Neural progenitor cell (in vitro differentiated cells): ENCODE measurements around the gene SEPHS1. TPM values are rescaled to one million over a fixed set of nuclear protein-coding genes. Genes with fewer than 3 reads are reported as not detected.

Experiments used
- DNase-seq: peaks from one replicate; pipeline ENCODE4 v3.0.0-alpha.2; 2016; ENCODE audit warnings: low spot score
- H2AFZ ChIP-seq: fragments of 200-600 bp; sonication (generic); replicated peaks from 2 replicates; pipeline ENCODE4 v1.6.1; 2016; ENCODE audit warnings: antibody characterized with exemption
- H3F3A ChIP-seq: fragments of 200-600 bp; sonication (generic); 2 replicates; pipeline ENCODE4 v1.6.1; 2016; ENCODE audit warnings: antibody characterized with exemption, low read depth
- H3K27ac ChIP-seq: fragments of 200-600 bp; sonication (generic); 2 replicates; pipeline ENCODE4 v1.5.1; 2016; ENCODE audit warnings: mild to moderate bottlenecking
- H3K27me3 ChIP-seq: fragments of 200-600 bp; sonication (generic); 2 replicates; pipeline ENCODE4 v1.6.1; 2016; ENCODE audit warnings: mild to moderate bottlenecking, moderate library complexity
- H3K36me3 ChIP-seq: fragments of 200-600 bp; sonication (generic); 2 replicates; pipeline ENCODE4 v1.5.1; 2016
- H3K4me1 ChIP-seq: fragments of 200-600 bp; sonication (generic); 2 replicates; pipeline ENCODE4 v1.6.1; 2016; ENCODE audit warnings: mixed run types
- H3K4me2 ChIP-seq: fragments of 200-600 bp; sonication (generic); 2 replicates; pipeline ENCODE4 v1.6.1; 2016
- H3K4me3 ChIP-seq: fragments of 200-600 bp; sonication (generic); 2 replicates; pipeline ENCODE4 v1.5.1; 2016
- H3K79me2 ChIP-seq: fragments of 200-600 bp; sonication (generic); 2 replicates; pipeline ENCODE4 v1.6.1; 2016; ENCODE audit warnings: low read depth
- H3K9ac ChIP-seq: fragments of 200-600 bp; sonication (generic); 2 replicates; pipeline ENCODE4 v1.6.1; 2016
- H3K9me3 ChIP-seq: fragments of 200-600 bp; sonication (generic); 2 replicates; pipeline ENCODE4 v1.5.1; 2016; ENCODE audit warnings: low read depth
- H4K20me1 ChIP-seq: fragments of 200-600 bp; sonication (generic); 2 replicates; pipeline ENCODE4 v1.6.1; 2016; ENCODE audit warnings: low read depth
- H3K27ac Mint-ChIP-seq: 3 replicates; pipeline ENCODE4 v1.8.0; 2021; ENCODE audit warnings: mixed read lengths
- H3K27me3 Mint-ChIP-seq: 2 replicates; pipeline ENCODE4 v1.8.0; 2022; ENCODE audit warnings: low read depth, mild to moderate bottlenecking, inconsistent platforms, moderate library complexity, mixed read lengths; ENCODE audit not compliant: insufficient read depth
- H3K36me3 Mint-ChIP-seq: 3 replicates; pipeline ENCODE4 v1.8.0; 2021; ENCODE audit warnings: mixed read lengths
- H3K4me1 Mint-ChIP-seq: 3 replicates; pipeline ENCODE4 v1.8.0; 2021; ENCODE audit warnings: mixed read lengths
- H3K4me3 Mint-ChIP-seq: 3 replicates; pipeline ENCODE4 v1.8.0; 2021; ENCODE audit warnings: mild to moderate bottlenecking, moderate library complexity, mixed read lengths
- H3K9me3 Mint-ChIP-seq: 3 replicates; pipeline ENCODE4 v1.8.0; 2020; ENCODE audit warnings: mixed read lengths
- EZH2 ChIP-seq: fragments of 200-600 bp; sonication (generic); IDR thresholded peaks from 2 replicates; pipeline ENCODE4 v1.6.1; 2017; ENCODE audit warnings: antibody characterized with exemption, mild to moderate bottlenecking, moderate library complexity
- EZH2phosphoT487 ChIP-seq: fragments of 200-600 bp; sonication (generic); IDR thresholded peaks from 2 replicates; pipeline ENCODE4 v1.6.1; 2017; ENCODE audit warnings: antibody characterized with exemption
- total RNA-seq: library from RNA; depleted of rRNA; stranded (reverse); fragments of >200 nt; gene quantifications from 2 replicates; pipeline ENCODE4 v1.2.3, GENCODE V29; 2015; ENCODE audit warnings: low replicate concordance
- TF ChIP-seq, protein P1 (sequence below): fragments of 200-600 bp; sonication (generic); IDR thresholded peaks from 2 replicates; pipeline ENCODE4 v1.5.1; 2017; ENCODE audit warnings: antibody characterized with exemption, mild to moderate bottlenecking

Gene SEPHS1
- total RNA-seq, 1 donor from 2014 or later: 94.9 TPM

GRCh38 chr10:13347500-13348156 lies 465 bp downstream of the SEPHS1 start:
- peaks cover 18% of the 10 kb centered on the region for H3K36me3 Mint-ChIP-seq

DNA sequence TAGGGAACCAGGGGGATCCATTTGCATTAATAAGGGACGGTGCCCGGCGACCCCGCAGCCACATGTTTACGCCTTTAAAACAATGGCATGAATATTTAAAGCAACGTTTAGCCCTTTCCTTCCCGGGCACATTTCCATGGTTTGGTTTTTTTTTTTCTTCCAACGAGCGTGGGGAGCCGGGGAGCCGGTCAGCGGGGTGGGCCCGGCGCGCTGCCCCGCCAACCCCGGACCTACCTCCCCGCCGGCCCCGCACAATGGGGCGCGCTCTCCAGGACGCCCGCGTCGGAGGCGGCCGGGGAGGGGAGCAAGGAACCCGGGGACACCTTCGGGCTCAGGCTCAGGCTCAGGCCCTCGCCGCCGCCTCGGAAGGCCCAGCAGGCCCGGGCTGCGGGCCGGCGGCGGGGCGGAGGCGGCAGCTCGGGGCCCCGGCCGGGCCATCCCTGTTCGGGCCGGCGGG lies 1.0 kb downstream of the SEPHS1 start:
- peaks cover 48% of the 10 kb centered on the region for H3K4me1 ChIP-seq

More at GRCh38 chr10:13347500-13348156, 465 bp downstream of the SEPHS1 start:
- H3K27ac ChIP-seq: peak overlapping the region; percentile 99
- H2AFZ ChIP-seq: no peak overlapping the region
- H3K27me3 ChIP-seq: peaks cover 40% of the 10 kb centered on the region
- Mint-ChIP-seq H3K4me3 (peak overlapping the region; percentile 67), H3K27ac (no peak overlapping the region), H3K9me3 (no peaks in the 10 kb centered on the region), H3K4me1 (peaks cover 55% of the 10 kb centered on the region), H3K27me3 (peaks cover 23% of the 10 kb centered on the region)
- H3K4me3 ChIP-seq: peak overlapping the region; percentile 96
- peak overlapping the region; percentile 54 for H3K9ac ChIP-seq
- no peaks in the 10 kb centered on the region for H3K9me3 ChIP-seq
- TF ChIP-seq, protein P1, sequence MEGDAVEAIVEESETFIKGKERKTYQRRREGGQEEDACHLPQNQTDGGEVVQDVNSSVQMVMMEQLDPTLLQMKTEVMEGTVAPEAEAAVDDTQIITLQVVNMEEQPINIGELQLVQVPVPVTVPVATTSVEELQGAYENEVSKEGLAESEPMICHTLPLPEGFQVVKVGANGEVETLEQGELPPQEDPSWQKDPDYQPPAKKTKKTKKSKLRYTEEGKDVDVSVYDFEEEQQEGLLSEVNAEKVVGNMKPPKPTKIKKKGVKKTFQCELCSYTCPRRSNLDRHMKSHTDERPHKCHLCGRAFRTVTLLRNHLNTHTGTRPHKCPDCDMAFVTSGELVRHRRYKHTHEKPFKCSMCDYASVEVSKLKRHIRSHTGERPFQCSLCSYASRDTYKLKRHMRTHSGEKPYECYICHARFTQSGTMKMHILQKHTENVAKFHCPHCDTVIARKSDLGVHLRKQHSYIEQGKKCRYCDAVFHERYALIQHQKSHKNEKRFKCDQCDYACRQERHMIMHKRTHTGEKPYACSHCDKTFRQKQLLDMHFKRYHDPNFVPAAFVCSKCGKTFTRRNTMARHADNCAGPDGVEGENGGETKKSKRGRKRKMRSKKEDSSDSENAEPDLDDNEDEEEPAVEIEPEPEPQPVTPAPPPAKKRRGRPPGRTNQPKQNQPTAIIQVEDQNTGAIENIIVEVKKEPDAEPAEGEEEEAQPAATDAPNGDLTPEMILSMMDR: no peak
- TF ChIP-seq EZH2phosphoT487 (no peak), EZH2 (no peak)
- H3K36me3 ChIP-seq: no peaks in the 10 kb centered on the region
- H3K79me2 ChIP-seq: peaks cover 46% of the 10 kb centered on the region
- H3K4me1 ChIP-seq: peaks cover 48% of the 10 kb centered on the region
- peaks cover 21% of the 10 kb centered on the region for H4K20me1 ChIP-seq
- peak; percentile 96 for DNase-seq
- H3K4me2 ChIP-seq: peak overlapping the region; percentile 62
- peaks cover 56% of the 10 kb centered on the region for H3F3A ChIP-seq

GRCh38 chr10:13346283-13347042 lies 1.6 kb downstream of the SEPHS1 start:
- peak overlapping the region; percentile 92 for H3K27ac Mint-ChIP-seq
- TF ChIP-seq EZH2phosphoT487: no peak
- TF ChIP-seq EZH2: no peak
- TF ChIP-seq, protein P1: no peak
- H3K27me3 Mint-ChIP-seq: peaks cover 12% of the 10 kb centered on the region

More for the DNA sequence above, 1.0 kb downstream of the SEPHS1 start:
- Mint-ChIP-seq H3K27ac (peak overlapping the region; percentile 92), H3K4me1 (peaks cover 50% of the 10 kb centered on the region), H3K9me3 (no peaks in the 10 kb centered on the region), H3K4me3 (peak overlapping the region; percentile 94), H3K36me3 (peaks cover 18% of the 10 kb centered on the region), H3K27me3 (peaks cover 19% of the 10 kb centered on the region)
- Histone ChIP-seq H3K4me3 (peak overlapping the region; percentile 96), H3K27ac (peak overlapping the region; percentile 99), H4K20me1 (peaks cover 21% of the 10 kb centered on the region), H3K4me2 (peak overlapping the region; percentile 99), H3K36me3 (no peaks in the 10 kb centered on the region), H3K9ac (peak overlapping the region; percentile 99), H3K9me3 (no peaks in the 10 kb centered on the region), H3K79me2 (peaks cover 51% of the 10 kb centered on the region), H3F3A (peaks cover 54% of the 10 kb centered on the region), H2AFZ (no peak overlapping the region), H3K27me3 (peaks cover 35% of the 10 kb centered on the region)
- no peak for TF ChIP-seq EZH2phosphoT487
- peak; percentile 37 for TF ChIP-seq EZH2
- TF ChIP-seq, protein P1: no peak
- peak; percentile 44 for DNase-seq

More at GRCh38 chr10:13346283-13347042, 1.6 kb downstream of the SEPHS1 start:
- H3K27me3 ChIP-seq: peaks cover 29% of the 10 kb centered on the region
- H3F3A ChIP-seq: peaks cover 48% of the 10 kb centered on the region
- peaks cover 21% of the 10 kb centered on the region for H4K20me1 ChIP-seq
- H3K9me3 Mint-ChIP-seq: no peaks in the 10 kb centered on the region
- H3K4me1 ChIP-seq: peaks cover 45% of the 10 kb centered on the region
- peak overlapping the region; percentile 99 for H3K27ac ChIP-seq
- H3K36me3 ChIP-seq: no peaks in the 10 kb centered on the region
- H3K36me3 Mint-ChIP-seq: peaks cover 18% of the 10 kb centered on the region
- no peaks in the 10 kb centered on the region for H3K9me3 ChIP-seq
- peak overlapping the region; percentile 99 for H3K9ac ChIP-seq
- peak; percentile 21 for DNase-seq
- peaks cover 58% of the 10 kb centered on the region for H3K79me2 ChIP-seq
- H2AFZ ChIP-seq: no peak overlapping the region
- peak overlapping the region; percentile 96 for H3K4me3 ChIP-seq
- H3K4me2 ChIP-seq: peak overlapping the region; percentile 99
- H3K4me3 Mint-ChIP-seq: peak overlapping the region; percentile 94
- peaks cover 44% of the 10 kb centered on the region for H3K4me1 Mint-ChIP-seq
